Activated CD8-positive, alpha-beta T cell treated with anti-CD3 and anti-CD28 coated beads, Interleukin-2, amount 10 ng/mL, durations not matched to agents 7 days and 5 days (primary cell): ENCODE measurements around the gene SYF2. TPM values are rescaled to one million over a fixed set of nuclear protein-coding genes. Genes with fewer than 3 reads are reported as not detected.

Experiments
- ATAC-seq: fragments of 150-1000 bp; cut with Tn5 transposase; one replicate; pipeline ENCODE4 v1.10.0; 2021; ENCODE audit warnings: moderate library complexity
- CTCF ChIA-PET: fragments of 350-600 bp; sonication (Branson Sonifier 250); formaldehyde crosslinking; loops from one replicate; lab custom pipeline; 2021; ENCODE audit warnings: antibody characterized with exemption; lab: Charles Lee
- POLR2A ChIA-PET: fragments of 350-600 bp; sonication (Branson Sonifier 250); formaldehyde crosslinking; loops from one replicate; lab custom pipeline; 2021; ENCODE audit warnings: antibody characterized with exemption; lab: Charles Lee
- DNase-seq: peaks from one replicate; pipeline ENCODE4 v3.0.0-alpha.2; 2020
- H3K27ac Mint-ChIP-seq: one replicate; pipeline ENCODE4 v1.8.0; 2021; ENCODE audit warnings: mild to moderate bottlenecking, mixed read lengths
- H3K27me3 Mint-ChIP-seq: one replicate; pipeline ENCODE4 v1.8.0; 2021; ENCODE audit warnings: low read depth, mixed read lengths
- H3K36me3 Mint-ChIP-seq: one replicate; pipeline ENCODE4 v1.8.0; 2021; ENCODE audit warnings: low read depth, mixed read lengths
- H3K4me1 Mint-ChIP-seq: one replicate; pipeline ENCODE4 v1.8.0; 2021; ENCODE audit warnings: low read depth, mixed read lengths
- H3K4me3 Mint-ChIP-seq: one replicate; pipeline ENCODE4 v1.8.0; 2021; ENCODE audit warnings: mild to moderate bottlenecking, mixed read lengths
- H3K9me3 Mint-ChIP-seq: one replicate; pipeline ENCODE4 v1.8.0; 2022; ENCODE audit warnings: mixed read lengths; ENCODE audit not compliant: insufficient read depth
- total RNA-seq, 2 experiments: library from RNA; stranded (reverse); gene quantifications; one replicate each; pipeline ENCODE4 v1.2.3, GENCODE V29; 2021

SYF2 gene
- total RNA-seq, 2 experiments from 2014 or later, result 36.8 to 37.1 TPM

DNA sequence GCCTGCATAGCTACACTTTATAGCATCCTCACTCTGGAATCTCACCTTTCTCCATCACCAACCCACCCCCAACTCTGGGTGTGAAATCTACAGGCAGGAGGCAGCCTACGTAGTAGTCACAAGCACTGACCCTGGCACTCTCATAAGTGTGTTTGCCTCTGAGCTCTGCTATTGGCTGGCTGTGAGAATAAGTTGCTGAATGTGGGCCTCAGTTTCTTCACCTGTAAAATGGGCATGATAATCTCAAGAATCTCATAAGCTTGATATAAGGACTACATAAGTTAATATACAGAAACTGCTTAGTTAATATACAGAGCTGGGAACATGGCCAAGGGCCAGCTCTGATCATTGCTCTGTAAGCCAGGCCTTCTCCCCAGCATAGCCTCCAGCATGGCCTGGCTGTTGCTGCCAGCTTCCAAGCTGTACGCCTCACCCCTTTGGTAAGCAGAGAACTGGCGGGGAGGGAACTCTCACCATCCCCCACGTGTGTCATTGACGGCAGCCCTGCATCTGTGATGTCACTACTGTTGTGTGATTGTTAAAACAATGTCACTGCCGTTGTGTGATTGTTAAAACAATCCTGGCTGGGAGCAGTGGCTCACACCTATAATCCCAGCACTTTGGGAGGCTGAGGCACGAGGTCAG lies 53.3 kb downstream of the SYF2 start:
- no peaks in the 10 kb centered on the region for H3K36me3 Mint-ChIP-seq
- no peak for DNase-seq
- H3K9me3 Mint-ChIP-seq, result no peaks in the 10 kb centered on the region
- CTCF ChIA-PET, result no interaction called here
- no peak for ATAC-seq
- H3K27me3 Mint-ChIP-seq, result peaks cover 7% of the 10 kb centered on the region
- no peak overlapping the region for H3K4me3 Mint-ChIP-seq
- POLR2A ChIA-PET, result no interaction called here
- no peaks in the 10 kb centered on the region for H3K4me1 Mint-ChIP-seq
- H3K27ac Mint-ChIP-seq, result no peak overlapping the region

DNA sequence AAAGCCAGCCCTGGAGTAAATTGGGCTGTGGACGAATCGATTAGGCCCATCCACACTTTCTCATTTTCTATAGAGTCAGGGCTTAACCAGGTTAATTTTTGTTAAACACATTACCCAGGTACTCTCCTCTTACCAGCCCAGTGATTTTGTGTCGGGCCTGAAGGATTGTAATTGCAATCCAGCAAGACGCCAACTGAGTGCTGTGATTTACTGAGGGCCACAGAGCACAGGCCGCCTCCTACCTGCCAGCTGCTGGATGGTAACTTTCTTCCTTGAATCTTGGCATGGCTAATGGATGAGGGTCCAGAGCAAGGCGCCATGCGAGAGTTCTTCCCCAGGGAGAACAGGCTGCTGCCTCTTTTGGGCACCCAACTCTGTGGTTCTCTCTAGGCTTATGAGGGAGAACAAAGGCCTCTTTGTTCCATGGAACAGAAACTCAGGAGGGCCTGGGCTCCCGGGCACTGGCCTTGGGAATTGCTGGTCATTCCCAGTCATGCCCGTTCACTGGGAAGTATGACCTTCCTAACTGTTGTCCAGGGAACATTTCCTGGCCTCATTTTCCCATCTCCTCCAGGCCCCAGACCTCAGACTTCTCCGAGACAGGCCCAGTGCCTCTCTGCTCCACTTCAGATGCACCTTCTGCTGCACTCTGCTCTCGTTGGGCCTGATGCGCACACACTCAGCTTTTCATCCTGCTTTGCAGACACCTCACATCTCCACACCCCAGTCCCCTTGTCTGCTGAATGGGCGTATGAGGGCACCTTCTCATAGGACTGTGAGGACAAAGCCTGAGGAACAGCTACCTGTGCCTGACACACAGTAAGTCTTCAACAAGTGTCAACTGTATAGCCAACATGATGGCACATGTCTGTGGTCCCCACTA lies 57.3 kb downstream of the SYF2 start:
- Mint-ChIP-seq H3K4me3 (no peak overlapping the region), H3K27ac (no peak overlapping the region), H3K9me3 (no peaks in the 10 kb centered on the region), H3K27me3 (peaks cover 7% of the 10 kb centered on the region), H3K4me1 (no peaks in the 10 kb centered on the region), H3K36me3 (no peaks in the 10 kb centered on the region)
- no peak for DNase-seq
- ChIA-PET POLR2A (no interaction called here), CTCF (no interaction called here)
- no peak for ATAC-seq

DNA sequence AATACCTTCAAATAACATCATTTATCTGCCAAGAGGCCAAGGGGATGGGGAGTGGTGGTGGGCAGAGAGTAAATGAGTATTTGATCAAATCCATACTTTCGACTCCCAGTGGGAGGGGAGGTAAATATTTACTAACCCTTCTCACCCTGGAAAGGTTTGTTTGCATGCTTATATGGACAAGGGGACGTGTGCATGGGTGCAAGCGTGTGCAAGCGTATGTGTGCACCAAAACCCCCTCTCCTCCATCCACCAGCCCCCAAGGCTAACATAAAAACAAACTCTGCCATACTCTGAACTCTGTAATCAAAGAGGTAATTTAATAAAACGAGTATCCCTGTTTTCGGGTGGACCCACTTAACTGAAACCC lies 58.0 kb downstream of the SYF2 start:
- ChIA-PET CTCF (no interaction called here), POLR2A (no interaction called here)
- DNase-seq, result no peak
- no peak for ATAC-seq
- Mint-ChIP-seq H3K36me3 (no peaks in the 10 kb centered on the region), H3K4me1 (no peaks in the 10 kb centered on the region), H3K9me3 (no peaks in the 10 kb centered on the region), H3K27ac (no peak overlapping the region), H3K4me3 (no peak overlapping the region), H3K27me3 (peaks cover 7% of the 10 kb centered on the region)

GRCh38 chr1:25173809-25174340 lies 58.4 kb downstream of the SYF2 start:
- DNase-seq, result no peak
- Mint-ChIP-seq H3K27ac (no peak overlapping the region), H3K4me1 (no peaks in the 10 kb centered on the region), H3K4me3 (no peak overlapping the region), H3K27me3 (peaks cover 7% of the 10 kb centered on the region), H3K9me3 (no peaks in the 10 kb centered on the region), H3K36me3 (no peaks in the 10 kb centered on the region)
- POLR2A ChIA-PET, result no interaction called here
- ATAC-seq, result no peak
- CTCF ChIA-PET, result no interaction called here

Other genes with a start within 250 kb of the SYF2 start
- gene RSRP1, start 15.0 kb upstream of the SYF2 start, total RNA-seq, result 100 to 1,000 TPM; 175 to 199 TPM
- under 1 TPM in 1 of 2 experiments, not detected in 1; 0.10 TPM for gene RHD, start 40.0 kb upstream of the SYF2 start, total RNA-seq
- 100 to 1,000 TPM; 117 to 127 TPM for gene TMEM50A, start 105.8 kb upstream of the SYF2 start, total RNA-seq
- gene RHCE, start 188.3 kb upstream of the SYF2 start, total RNA-seq, result under 1 TPM in 1 of 2 experiments, not detected in 1; 0.13 TPM
- 10 to 100 TPM; 16.4 to 17.2 TPM for gene MACO1, start 198.4 kb upstream of the SYF2 start, total RNA-seq